D721Med (cell line): ENCODE measurements around the gene LAMB4.
A peak's percentile ranks its signal among the peaks of the same experiment; 100 is the strongest.

Source experiments
- DNase-seq: peaks from one replicate; pipeline ENCODE4 v3.0.0; 2011; ENCODE audit warnings: low spot score; ENCODE audit not compliant: insufficient read length
- FAIRE-seq: peaks from 2 replicates; lab custom pipeline; 2011; peaks lifted over from hg19 to GRCh38; lab: Jason Lieb, UNC
- CTCF ChIP-seq: IDR thresholded peaks from 2 replicates; pipeline ENCODE4 v1.5.1; 2012; ENCODE audit warnings: mild to moderate bottlenecking, control low read depth; ENCODE audit not compliant: insufficient read depth; ENCODE audit errors: missing control alignments

Gene LAMB4

GRCh38 chr7:108124820-108125219 is 5.3 kb downstream of the LAMB4 start:
- no peak for TF ChIP-seq CTCF
- DNase-seq (no peak), FAIRE-seq (no peak)

DNA sequence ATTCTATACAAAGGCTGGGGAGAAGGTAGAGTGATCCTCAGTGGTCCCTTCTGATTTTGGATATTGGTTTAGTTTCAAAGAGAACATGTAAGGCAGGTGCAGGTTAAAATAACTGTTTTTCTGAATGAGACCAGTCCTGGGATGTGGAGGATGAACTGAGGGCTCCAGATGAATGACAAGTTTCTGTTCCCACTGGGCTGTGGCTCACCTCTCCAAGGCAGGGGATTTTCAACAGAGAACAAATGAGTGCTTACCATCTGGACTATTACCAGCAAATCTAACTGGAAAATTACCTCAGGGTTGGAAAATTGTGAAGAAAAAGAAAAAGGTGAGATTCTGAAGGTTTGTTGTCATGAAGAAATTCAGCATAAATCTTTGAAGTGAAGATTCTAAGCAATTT is 8.0 kb downstream of the LAMB4 start:
- no peak for TF ChIP-seq CTCF
- no peak for FAIRE-seq

GRCh38 chr7:108120933-108121332 is 9.2 kb downstream of the LAMB4 start:
- TF ChIP-seq CTCF, result no peak
- no peak for DNase-seq
- FAIRE-seq, result no peak

More for the DNA sequence above, 8.0 kb downstream of the LAMB4 start:
- DNase-seq, result no peak

DNA sequence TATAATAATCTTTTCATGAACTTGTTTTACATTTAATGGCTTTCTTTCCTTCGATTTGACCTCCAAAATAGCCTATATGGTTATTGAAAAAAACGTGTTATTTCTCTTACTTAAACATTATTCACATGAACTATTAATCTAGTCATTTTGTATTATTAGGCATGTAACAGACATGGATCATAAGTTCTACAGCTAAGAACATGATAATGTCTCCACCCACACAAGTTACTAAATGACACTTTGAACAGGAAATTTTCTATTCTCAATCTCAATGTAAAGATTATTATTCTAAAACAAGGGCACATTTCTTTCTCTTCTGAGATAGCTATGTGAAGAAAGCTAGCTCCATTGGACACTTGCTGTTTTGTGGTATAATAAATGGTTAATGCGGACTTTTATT is 10.0 kb downstream of the LAMB4 start:
- DNase-seq (no peak), FAIRE-seq (no peak)
- no peak for TF ChIP-seq CTCF

- no peak for FAIRE-seq
- DNase-seq, result no peak
- TF ChIP-seq CTCF, result no peak
These were observed 11.2 kb downstream of the LAMB4 start for GRCh38 chr7:108118959-108119358.

- DNase-seq (no peak), FAIRE-seq (no peak)
- TF ChIP-seq CTCF, result peak; percentile 56
These were observed 15.9 kb downstream of the LAMB4 start for GRCh38 chr7:108114117-108114841.

DNA sequence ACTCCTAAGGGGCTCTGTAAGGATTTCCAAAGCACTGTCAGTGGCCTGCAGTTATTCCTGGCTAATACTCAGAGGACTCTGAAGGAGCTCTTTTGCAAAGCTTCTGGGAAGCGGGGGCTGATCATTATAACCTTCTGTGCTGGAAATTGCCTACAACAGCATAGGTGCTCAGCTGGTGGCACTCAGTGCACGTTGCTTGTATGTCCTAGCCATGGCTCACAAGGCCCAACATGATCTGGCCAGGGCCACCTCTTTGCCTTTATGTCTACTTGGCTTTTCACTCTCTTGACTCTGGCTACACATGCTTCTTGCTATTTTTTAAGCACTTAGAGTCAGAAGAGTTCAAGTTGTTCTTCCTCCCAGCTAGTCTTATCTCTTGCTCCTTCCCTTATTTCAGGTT is 17.5 kb downstream of the LAMB4 start:
- no peak for FAIRE-seq
- DNase-seq, result no peak
- no peak for TF ChIP-seq CTCF
